GM12873 (cell line): ENCODE results near the gene BCR.

ENCODE experiments used
- CTCF ChIP-seq: IDR thresholded peaks from 2 replicates; pipeline ENCODE4 v1.5.1; 2012; ENCODE audit warnings: low read depth, mild to moderate bottlenecking, moderate library complexity, low read length, control low read depth; ENCODE audit not compliant: insufficient read depth; ENCODE audit errors: missing control alignments

The BCR gene

GRCh38 chr22:23233084-23233531 lies 52.8 kb downstream of the BCR start:
- no peak for TF ChIP-seq CTCF

GRCh38 chr22:23233752-23234408 lies 53.6 kb downstream of the BCR start:
- no peak for TF ChIP-seq CTCF

- TF ChIP-seq CTCF = no peak
Observed at GRCh38 chr22:23234409-23235161, 54.3 kb downstream of the BCR start.

GRCh38 chr22:23235425-23235824 lies 55.1 kb downstream of the BCR start:
- TF ChIP-seq CTCF = no peak

GRCh38 chr22:23236026-23236425 lies 55.7 kb downstream of the BCR start:
- TF ChIP-seq CTCF = no peak

- no peak for TF ChIP-seq CTCF
Observed at GRCh38 chr22:23236440-23237184, 56.3 kb downstream of the BCR start.

GRCh38 chr22:23237201-23237798 lies 57.0 kb downstream of the BCR start:
- TF ChIP-seq CTCF = no peak
